CD4-positive, alpha-beta T cell treated with Interleukin-10 for 1 hour (primary cell): ENCODE data around the gene TMC8.
A peak's percentile ranks its signal among the peaks of the same experiment; 100 is the strongest.

Source experiments
- DNase-seq: peaks from one replicate; pipeline ENCODE4 v3.0.0-alpha.2; 2020

The TMC8 gene

GRCh38 chr17:78124081-78124835 lies 6.3 kb upstream of the TMC8 start:
- DNase-seq: no peak

DNA sequence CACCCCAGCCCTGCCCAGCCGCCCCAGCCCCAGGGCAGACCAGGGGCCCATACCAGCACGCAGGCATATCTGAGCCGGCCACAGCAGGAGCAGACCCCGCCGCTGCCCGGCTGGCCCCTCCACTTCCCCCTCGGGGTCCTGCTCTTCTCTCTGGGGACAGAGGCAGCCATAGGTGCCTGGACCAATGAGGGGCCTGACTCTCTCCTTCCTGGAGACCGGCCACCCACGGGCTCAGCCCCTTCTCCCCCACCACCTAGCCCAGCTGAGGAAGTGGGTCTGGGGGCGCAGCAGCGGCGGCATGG lies 5.8 kb upstream of the TMC8 start:
- no peak for DNase-seq

- DNase-seq: peak; percentile 39
These were observed 5.2 kb upstream of the TMC8 start for GRCh38 chr17:78125138-78125913.

- DNase-seq: no peak
These were observed 4.3 kb upstream of the TMC8 start for GRCh38 chr17:78125976-78126894.

DNA sequence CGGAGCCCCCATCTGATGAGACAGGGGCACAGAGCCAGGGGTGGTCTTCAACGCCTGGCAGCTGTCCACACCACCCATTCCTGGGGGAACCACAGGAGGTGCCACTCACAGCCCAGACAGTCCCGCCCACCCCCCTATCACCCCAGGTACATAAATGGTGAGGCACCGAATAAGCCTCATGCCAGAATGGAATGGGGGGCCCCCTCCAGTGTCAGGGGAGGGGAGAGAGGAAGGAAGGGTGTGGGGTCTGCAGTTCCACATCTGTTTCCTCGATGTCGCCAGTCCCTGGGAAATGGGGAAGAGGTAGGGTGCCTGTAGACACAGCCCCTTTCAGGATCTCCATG lies 3.7 kb upstream of the TMC8 start:
- DNase-seq: no peak

- DNase-seq: peak; percentile 79
These were observed 3.2 kb upstream of the TMC8 start for GRCh38 chr17:78127239-78127887.

- DNase-seq: no peak
These were observed 2.6 kb upstream of the TMC8 start for GRCh38 chr17:78127888-78128550.

GRCh38 chr17:78128551-78129350 lies 1.8 kb upstream of the TMC8 start, which contains the start of gene TMC6:
Gene TMC6 (minus strand): TSS chr17:78128755. CDS start chr17:78126832, 1,923 bp downstream.
- DNase-seq: peak; percentile 79

DNA sequence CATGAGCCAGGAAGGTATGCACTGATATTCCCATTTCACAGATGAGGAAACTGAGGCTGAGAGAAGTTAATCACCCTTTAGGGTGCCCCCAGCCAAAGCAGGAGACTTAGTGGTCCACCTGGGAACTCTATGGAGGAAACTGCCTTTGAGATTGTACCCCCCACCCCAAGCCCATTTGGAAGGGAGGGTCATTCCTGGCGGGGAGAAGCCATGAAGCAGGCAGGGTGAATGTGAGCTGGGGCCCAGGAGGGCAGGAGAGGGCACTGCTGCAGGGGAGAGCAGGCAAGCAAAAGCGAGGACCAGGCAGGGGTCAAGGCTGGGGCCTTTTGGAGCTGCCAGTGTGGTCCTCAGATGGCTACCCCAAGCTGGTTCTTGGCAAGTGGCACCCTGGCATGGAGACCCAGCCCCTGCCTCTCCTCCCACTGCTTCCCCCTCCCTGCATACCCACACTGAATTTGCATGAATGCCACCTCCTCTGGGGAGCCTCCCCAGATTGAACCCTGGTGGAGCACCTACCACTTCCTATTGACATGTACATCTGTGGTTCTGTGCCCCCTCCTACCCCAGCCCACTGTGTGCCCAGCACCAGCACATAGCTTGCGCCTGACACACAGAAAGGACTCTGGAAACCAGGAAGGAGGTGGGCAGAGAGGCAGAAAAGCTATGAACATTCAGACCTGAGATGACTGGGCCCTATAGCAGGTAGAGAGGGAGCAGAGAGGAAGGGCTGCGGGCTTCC lies 1.1 kb upstream of the TMC8 start:
- peak; percentile 60 for DNase-seq

DNA sequence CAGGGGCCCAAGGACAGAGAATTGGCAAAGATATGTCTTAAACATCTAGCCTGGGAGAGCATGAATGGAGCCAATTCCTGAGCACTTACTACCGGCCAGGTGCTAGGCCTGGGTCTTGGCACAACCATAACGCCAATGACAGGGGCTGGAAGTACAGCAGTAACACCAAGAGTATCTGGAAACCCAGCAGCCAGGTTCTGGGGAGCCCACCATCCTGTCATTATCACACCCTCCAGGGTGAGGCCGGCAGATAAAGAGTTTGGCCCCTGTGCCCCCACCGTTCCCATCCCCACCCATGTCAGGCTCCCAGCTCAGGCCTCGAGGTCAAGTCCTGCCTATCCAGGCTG lies 508 bp upstream of the TMC8 start:
- peak; percentile 38 for DNase-seq

- peak; percentile 37 for DNase-seq
These were observed 857 bp downstream of the TMC8 start for GRCh38 chr17:78131172-78132083.

DNA sequence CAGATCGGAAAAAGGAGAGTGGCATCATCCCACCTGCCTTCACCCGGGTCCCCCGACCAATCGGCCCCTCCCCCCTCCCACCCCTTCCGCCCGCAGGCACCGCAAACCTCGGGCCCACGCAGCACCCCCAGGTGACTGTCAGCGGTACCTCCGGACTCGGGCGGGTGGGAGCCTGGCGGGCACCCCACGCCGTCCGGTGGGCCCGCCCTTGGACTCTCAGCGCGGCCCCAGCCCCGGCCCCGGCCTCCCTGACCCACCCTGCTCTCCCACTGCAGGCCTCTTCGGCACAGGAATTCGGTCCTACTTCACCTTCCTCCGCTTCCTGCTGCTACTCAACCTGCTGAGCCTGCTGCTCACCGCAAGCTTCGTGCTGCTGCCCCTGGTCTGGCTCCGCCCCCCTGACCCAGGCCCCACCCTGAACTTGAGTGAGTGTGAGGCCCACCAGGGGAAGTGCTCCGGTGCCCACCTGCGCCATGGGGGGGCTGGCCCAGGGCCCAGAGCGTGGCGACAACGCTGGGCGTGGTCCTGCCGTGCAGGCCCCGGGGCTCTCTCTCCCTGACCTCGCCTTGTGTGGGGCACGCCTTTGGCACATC lies 1.6 kb downstream of the TMC8 start:
- DNase-seq: peak; percentile 80

- DNase-seq: no peak
These were observed 2.2 kb downstream of the TMC8 start for GRCh38 chr17:78132767-78133178.

DNA sequence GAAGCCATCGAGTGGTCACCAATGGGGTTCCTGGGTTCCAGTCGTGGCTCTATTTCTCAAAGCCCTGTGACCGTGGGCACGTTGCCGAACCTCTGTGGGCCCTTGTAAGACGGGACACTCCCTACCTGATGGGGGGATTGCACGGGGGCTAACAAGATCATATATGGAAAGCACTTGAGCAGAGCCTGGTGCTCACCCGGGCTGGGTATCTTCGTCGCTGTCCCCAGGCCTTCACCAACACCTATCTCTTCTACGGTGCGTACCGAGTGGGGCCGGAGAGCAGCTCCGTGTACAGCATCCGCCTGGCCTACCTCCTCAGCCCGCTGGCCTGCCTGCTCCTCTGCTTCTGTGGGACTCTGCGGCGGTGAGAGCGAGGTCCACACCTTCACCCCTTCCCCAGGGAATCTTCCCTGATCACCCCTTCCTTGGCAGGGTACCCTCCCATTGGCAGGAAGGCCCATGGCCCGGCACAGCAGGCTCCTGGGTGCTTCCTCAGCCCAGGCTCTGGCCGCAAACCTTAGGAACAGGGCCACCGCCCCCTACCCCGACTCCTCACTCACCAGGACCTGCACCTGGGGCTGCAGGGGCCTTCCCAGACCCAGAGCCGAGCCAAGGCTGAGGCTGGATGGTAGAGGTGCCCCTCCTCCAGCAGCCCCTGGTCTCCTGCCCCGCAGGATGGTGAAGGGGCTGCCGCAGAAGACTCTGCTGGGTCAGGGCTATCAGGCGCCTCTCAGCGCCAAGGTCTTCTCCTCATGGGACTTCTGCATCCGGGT lies 2.8 kb downstream of the TMC8 start:
- no peak for DNase-seq

DNA sequence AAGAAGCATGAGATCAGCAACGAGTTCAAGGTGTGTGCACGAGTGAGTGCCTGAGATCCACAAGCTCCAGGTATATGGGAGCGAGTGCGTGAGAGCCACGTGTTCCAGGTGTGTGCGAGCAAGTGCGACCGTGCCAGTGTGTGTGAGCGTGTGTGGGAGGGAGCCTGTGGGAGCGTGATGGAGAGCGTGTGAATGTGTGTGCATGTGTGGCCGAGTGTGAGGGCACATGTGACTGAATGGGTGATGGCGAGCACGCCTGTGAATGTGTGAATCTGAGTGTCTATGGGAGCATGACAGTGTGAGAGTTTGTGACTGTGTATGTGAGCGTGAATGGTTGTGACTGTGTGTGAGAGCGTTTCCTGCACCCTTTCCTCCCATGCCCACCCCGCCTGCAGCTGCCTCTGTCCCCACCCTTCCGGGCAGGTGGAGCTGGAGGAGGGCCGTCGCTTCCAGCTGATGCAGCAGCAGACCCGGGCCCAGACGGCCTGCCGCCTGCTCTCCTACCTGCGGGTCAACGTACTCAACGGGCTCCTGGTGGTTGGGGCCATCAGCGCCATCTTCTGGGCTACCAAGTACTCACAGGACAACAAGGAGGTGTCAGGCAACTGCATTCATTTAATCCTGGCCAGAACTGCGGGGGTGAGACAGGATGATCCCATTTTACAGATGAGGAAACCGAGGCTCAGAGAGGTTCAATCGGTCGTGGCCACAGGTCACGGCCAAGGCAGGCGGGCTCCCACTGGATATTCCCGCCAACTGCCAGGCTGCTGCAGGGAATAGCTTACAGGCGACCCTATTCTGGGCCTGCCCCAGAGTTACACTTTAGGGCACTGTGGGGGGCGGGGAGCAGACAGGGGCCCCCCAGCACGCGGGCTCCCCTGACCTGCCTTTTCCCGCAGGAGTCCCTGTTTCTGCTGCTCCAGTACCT lies 3.7 kb downstream of the TMC8 start:
- DNase-seq: peak; percentile 89

- no peak for DNase-seq
These were observed 4.4 kb downstream of the TMC8 start for GRCh38 chr17:78134899-78135385.

DNA sequence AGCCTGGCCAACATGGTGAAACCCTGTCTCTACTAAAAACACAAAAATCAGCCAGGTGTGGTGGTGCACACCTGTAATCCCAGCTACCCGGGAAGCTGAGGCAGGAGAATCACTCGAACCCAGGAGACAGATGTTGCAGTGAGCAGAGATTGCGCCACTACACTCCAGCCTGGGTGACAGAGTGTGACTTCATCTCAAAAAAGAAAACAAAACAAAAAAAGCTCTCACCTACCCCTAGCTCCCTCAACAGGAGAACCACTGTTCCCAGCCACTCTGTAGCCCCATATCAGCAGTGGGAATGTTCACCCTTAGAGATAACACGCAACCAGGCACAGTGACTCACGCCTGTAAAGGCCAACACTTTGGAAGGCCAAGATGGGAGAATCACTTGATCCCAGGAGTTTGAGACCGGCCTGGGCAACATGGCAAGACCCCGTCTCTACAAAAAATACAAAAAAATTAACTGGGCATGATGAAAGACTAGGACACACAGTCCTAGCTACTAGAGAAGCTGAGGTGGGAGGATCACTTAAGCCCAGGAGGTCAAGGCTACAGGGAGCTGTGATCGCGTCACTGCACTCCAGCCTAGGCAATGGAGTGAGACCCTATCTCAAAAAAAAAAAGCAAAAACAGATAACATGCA lies 5.4 kb downstream of the TMC8 start:
- DNase-seq: no peak
